ENCODE results near the gene TMC5.

GRCh38 chr16:19486750-19487325 lies 69.2 kb downstream of the TMC5 start:
- TF ChIP-seq CTCF (IDR thresholded peaks at IDR 0.05; ENCODE audit: low read depth, low read length), result no peak
- TF ChIP-seq POLR2A (IDR thresholded peaks at IDR 0.05; ENCODE audit: extremely low read depth, insufficient read length), result no peak
- no peak for TF ChIP-seq MAX (IDR thresholded peaks at IDR 0.05; ENCODE audit: low read depth, low read length)

All from NB4 (cell line).